Suppressor macrophage (primary cell): ENCODE data around the gene SLC2A13.
"Not testable (repeated sequence)": the region's sequence is repeated elsewhere in the genome, so short reads cannot be mapped to it uniquely, and the experiment has no call there.

ENCODE experiments used
- DNase-seq, 4 experiments: peaks; one replicate each; pipeline ENCODE4 v3.0.0-alpha.2; 2020 to 2022

Gene SLC2A13

DNA sequence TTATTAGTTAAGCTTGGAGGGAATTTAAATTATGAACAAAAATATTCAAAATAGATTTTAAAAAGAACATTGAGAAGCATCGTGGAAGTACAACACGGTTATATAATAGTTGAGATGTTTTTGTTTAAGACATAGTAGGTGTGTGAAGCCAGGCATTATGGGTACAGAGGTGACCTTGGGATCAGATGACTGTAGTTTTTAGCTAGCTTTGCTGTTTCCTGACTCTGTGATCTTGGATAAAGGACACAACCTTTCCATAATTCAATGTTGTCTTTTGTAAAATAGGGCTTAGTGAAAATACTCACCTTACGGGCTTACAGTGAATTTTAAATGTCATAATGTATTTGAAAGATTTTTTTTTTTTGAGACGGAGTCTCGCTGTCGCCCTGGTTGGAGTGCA is 239.7 kb downstream of the SLC2A13 start:
- no peak for DNase-seq

DNA sequence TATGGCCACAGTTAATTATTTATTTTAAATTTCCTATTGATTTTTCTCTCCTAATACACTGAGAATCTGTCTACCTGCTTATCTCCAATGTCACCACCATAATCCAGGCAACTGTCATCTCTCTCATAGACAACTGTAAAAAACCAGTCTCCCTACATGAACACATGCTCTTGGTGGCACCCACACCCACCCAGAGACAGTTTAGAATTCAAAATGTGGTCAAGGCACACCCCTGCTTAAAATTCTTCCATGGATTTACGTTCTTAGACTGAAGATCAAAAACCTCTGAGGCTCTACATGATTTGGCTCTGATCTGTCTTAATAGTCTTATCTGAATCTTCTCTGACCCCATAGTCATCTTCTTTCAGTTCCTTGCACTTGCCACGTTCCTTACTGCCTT is 245.2 kb downstream of the SLC2A13 start:
- DNase-seq = no peak

DNA sequence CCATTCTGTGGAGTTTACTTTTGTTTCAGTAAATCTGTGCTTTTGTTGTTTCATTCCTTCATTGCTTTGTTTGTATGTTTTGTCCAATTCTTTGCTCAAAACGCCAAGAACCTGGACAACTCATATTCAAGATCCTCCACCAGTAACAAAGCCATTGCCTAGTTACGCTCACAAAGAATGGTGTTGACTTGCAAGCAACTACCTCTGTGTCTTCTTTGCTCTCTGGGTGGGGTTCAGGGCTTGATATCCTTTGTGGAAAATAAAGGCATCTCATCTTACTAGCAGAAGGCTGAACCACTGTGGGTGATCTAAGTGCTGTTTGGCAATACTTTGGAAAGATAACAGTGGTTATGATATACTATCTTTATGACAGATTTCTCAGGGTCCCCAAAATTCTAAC is 252.9 kb downstream of the SLC2A13 start:
- no peak for DNase-seq

DNA sequence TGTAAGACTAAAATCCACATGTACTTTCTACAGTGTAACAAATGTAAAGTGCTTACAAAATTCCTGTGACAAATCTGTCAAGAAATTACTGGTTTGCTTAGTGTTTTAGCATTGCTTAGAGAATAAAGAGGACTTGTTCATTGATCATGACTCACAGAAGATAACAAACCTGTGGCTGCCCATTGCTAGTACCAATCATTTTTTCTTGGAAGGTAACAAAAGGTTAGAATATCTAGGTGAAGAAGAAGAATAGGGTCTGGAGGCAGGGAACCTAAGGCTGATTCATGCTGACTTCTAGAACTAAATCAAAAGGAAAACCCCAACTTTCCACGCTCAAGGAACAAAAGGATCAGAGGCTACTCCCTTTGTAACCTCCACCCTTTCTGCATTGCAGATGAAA is 253.5 kb downstream of the SLC2A13 start:
- DNase-seq = no peak

DNA sequence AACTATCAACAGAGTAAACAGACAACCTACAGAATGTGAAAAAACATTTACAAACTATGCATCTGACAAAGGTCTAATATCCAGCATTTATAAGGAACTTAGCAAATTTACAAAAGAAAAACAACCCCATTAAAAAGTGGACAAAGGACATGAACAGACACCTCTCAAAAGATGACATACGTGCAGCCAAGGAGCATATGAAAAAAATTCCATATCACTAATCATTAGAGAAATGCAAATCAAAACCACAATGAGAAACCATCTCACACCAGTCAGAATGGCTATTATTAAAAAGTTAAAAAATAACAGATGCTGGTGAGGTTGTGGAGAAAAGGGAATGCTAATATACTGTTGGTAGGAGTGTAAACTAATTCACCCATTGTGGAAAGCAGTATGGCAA is 257.7 kb downstream of the SLC2A13 start:
- not testable (repeated sequence) for DNase-seq

DNA sequence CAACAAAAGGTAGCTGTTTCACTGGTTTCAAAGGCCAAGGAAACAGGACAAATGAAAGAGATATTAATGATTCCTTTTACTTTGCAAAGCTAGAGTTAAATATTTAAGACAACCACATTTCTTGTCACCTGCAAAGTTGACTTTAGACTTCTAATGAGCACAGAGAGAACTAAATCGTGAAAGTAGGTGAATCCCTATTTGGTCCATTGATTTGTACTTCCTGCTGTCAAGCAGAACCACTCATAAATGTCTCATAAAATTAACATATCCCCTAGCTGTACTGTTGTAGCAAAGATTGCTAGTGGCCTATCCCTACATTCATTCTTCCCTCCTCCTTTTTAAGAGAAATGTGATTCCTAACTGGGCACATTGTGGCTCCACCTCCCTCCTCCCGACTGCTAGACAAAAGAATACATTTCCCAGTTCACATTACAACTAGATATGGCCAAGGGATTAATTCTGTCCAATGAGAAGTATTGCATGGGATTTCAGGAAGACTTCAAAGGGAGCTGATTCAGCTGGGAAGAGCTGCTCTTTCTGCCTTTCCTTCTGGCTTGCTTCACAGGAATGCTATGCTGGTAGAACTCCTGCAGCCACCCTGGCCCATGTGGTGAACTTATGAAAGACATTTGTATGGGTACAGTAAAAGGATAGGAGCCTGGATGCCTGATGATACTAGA is 258.8 kb downstream of the SLC2A13 start:
- DNase-seq = no peak

DNA sequence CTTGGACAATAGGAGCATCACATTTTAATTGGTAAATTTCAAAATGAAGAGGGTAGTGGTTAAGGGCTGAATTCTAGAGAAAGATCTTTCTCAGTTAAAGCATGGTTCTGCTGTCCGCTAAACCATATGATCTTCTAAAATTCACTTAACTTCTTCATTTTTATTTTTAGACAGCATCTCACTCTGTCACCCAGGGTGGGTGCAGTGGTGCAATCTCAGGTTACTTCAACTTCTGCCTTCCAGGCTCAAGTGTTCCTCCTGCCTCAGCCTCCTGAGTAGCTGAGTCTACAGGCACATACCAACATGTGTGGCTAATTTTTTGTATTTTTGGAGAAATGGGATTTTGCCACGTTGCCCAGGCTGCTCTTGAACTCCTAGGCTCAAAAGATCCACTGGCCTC is 259.6 kb downstream of the SLC2A13 start:
- peak; percentile 48 to 71 (median 59) for DNase-seq

DNA sequence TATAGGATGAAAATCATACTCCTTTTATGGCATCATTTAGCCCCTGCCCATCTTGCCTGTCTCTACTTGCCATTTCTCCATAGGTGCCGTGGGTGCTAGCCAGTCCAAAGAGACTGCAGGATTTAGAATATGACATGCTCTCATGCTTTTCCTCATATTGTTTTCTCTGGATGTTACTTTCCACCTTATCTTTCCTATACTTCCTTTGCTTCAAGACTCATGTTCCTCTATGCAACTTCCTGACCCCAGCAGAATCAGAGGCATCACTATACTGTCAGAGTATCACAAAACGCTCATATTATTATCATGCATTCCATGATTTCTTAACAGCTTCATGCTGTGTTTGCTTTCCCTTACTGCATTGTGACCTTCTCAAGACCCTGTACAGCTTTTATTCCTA is 265.5 kb downstream of the SLC2A13 start:
- no peak for DNase-seq

DNA sequence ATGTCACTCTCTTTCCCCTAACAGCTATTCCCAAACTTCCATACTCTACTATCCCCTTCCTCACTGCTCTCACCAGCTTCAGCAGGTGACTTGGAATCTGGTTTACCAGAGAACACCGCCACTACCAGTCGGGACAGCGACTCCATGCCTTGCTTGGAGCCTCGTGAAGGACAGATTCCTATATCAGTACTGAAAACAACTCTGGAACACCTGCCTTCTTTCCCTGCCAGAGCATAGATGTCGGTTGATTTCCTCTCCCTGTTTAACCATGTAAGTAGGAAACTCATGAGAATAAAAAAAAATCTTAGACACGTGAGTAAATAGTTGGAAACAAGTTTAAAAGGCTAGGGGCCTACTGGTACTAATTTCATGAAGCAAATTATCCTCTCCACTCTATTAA is 266.8 kb downstream of the SLC2A13 start:
- no peak for DNase-seq

DNA sequence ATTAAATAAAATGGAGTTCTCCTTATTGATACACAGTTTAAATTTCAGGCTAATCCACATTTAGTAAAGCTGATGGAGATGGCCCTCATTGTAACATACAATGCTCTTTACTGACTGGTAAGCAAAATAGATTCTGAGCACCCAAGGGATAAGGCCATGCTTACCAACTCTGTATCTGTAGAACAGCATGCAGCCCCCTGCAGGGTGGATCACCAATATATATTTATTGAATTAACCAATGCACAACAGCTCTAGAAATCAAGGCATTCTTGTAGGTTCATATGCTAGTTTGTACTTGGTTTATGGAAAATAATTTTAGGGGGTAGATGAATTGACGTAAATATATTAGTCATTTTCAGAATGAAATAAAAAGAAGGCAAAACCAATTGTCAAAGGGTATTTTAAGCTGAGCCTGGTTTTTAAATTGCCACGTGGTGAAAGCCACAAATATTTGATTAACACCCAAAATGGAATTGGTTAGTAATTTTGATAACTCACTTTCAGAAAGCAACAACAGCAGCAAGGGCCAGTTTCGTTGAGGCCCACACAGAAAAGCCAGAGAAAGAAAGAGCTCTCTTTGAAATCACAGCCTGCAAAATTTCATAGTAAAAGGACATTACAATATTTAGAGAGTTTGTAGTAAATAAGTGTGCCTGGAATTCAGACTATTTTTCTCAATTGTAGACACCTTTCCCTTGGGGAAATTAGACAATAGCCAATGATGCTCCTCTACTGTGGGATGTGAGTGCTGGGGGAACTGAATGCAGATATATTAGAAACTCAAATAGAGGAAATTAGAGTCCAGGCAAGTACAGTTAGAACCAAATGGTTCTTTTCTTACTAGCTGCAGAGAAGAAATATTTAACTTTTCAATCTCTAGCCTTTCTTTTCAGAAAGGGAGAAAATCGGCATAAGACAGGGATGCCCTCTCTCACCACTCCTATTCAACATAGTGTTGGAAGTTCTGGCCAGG is 270.1 kb downstream of the SLC2A13 start:
- DNase-seq = no peak

DNA sequence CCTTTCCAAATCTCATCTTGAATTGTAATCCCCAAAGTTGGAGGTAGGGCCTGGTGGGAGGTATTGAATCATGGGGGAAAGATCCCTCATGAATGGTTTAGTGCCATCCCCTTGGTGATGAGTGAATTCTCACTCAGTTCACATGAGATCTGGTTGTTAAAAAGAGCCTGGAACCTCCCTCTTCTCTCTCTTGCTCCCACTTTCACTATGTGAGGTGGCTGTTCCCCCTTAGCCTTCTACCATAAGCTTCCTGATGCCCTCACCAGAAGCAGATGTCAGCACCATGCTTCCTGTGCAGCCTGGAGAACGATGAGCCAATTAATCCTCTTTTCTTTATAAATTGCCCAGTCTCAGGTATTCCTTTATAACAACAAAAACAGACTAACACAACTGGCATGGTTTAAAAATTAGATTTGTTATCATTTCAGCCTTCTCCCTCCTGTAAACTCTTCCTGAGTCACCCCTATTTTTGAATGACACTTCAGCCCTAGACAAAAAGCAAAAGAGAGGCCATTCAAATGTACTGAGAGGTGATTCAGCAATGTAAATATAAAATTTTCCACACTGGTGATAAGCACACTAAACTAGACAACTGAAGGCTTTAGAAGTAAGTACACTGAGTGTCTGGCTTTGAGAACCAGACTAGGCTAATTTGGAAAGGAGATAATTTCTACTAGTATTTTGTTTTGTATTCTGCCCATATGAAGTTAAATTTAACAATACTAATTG is 274.1 kb downstream of the SLC2A13 start:
- DNase-seq = peak in 2 of 4 experiments; percentile 5 to 8

DNA sequence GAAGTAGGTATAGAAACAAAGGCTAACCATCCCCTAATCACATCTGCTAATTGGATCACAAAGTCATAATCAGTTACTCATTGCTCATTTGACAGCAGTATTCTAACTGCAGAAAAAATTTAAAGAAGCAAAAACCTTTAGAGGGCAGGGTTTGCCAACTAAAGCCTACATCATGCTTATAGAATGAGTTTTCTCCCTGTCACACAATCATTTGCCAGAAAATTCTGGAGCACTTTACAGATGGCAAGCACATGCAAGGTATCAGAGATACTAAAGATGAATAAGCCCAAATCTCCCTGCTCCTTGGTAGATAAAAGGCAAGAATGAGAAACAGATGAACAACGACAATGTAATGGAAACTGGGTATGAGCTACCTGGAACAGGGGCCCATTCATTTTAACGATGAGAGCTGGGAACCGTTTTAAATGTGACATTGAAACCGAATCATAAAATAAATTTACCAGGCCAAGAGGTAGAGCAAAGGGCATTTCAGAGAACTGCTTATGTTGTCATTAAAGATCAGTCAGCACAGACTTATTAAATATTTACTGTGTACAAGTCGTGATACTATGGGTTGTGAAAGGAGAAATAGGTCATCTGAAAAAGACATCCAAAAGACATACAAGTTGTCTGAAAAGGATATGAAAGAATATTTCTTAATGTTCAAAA is 274.9 kb downstream of the SLC2A13 start:
- no peak for DNase-seq

DNA sequence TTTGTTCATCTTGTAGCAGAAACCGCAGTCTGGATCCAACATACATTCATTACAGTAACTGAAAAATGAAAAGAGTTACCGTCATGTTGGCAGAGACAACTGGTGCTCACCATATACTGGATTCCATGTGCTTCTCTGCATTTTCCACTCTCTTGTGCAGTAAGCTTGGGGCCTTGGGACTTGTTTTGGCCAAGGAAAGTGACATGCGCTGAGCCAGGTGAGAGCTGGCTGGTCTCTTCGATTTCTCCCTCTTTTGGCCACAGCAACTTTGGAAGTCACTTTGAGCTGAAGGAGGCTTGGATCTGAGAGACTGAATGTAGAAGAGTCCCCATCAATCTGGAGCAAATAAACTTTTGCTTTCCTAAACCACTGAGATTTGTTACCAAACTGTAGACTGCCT is 275.7 kb downstream of the SLC2A13 start:
- DNase-seq = no peak

DNA sequence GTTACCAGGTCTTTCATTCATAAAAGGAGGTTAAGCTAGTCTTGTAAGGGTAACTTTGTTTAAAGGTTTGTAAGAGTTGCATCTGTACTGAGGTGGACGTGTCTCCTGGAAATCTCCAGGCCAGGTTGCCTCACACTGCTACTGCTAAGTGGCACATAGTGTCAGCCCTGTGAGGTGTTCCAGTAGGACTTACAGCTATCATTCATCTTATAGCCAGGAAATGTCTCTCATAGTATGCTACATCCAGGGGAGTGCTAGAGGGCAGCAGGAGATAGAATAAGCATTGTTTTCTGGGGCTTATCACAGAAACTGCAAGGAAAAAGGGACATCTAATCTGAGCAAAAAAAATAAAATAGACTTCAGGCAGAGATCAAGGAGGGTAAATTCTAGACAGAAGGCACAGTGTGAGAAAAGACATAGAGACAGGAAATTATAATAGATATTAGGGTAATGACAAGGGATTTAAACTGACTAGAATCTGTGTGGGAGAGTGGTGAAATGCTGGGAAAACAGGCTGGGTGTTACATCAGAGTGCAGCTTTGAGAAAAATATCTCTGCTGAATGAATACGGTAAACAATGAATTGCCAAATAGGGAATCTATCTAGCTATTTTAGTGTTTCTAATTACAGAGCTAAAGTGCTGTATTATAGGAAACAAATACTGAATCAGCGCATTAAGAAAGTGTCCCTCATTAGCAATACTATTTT is 281.2 kb downstream of the SLC2A13 start:
- no peak for DNase-seq

DNA sequence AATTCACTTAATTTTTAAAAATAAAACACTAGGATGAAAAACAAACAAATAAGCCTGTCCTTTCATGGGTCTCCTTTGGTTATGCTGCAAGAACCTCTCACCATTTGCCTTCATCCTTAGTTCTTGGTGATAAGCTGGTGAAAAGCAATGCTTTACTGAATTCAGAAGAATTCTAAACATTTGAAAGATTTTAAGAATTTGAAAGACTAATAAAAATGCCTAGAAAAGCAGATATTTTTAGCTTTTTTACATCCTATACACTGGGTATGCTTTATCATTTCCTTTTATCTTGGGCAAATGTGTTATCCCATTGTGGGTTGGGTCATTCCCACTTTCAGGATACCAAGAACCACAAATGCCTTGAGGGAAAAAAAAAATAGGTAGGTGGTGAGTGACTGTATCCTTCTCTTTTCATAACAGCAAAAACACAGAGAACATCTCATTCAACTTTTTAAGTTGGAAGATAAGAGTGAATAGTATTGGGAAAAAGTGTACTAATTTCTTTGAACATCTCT is 289.2 kb downstream of the SLC2A13 start:
- DNase-seq = no peak

DNA sequence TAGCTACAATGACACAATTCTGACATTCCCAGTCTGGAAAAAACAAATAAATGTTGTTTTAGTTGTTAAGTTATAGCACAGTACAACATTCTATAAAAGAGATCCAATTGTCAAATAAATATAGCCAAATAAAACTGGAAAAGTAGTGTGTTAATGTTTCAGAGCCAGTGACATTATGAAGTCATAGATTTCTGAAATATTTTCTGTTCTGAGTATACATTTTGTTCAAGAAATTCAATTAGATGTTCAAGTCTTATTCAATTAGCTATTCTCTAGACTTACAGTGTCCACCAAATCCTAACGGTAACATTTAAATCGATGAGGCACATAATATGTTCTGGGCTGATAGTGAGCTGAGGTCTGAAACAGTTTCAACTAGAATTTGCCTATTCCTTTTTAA is 290.1 kb downstream of the SLC2A13 start:
- no peak for DNase-seq

DNA sequence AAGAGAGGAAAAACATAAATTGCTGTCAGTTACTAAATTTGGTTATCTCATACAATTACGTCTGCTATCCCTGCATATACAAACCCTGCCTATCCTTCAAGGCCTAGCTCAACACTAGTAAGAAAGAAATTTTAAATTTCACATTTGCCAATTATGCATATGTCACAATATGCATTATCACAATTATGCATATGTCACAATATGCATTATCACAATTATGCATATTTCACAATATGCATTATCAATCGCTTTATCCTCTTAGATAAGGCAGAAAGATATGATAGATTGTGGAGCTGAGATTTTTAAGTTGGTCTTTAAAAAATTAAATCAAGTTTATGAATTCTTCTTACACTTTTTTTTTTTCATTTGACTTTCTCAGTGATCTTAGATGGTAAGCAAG is 291.3 kb downstream of the SLC2A13 start:
- DNase-seq = no peak

DNA sequence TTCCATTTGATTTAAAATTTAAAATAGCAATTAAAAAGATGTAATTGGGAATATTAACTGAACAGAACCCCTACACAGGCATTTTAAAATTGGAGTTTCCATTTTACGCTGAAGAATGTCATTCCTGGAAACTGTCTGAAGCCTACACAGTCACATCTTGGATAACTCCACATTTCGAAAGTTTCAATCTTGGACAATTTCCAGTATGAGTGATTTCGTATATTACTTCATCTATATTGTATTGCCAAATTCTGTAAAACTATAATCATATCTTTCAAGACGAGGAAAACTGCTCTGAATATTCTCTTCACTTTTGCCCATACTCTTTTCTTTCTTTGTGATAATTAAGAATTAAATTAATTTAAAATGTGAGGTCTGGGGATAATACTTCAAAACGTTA is 292.1 kb downstream of the SLC2A13 start:
- no peak for DNase-seq

DNA sequence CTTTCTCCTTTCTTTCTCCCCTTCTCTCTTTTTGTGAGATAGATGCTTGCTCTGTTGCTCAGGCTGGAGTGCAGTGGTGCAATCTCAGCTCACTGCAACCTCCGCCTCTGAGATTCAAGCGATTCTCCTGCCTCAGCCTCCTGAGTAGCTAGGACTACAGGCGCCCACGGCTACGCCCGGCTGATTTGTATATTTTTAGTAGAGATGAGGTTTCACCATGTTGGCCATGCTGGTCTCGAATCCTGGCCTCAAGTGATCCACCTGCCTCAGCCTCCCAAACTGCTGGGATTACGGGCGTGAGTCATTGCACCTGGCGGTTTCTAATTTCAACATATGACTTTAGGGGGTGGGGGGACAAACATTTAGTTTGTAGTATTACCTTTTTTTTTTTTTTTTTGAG is 293.4 kb downstream of the SLC2A13 start:
- not testable (repeated sequence) for DNase-seq

DNA sequence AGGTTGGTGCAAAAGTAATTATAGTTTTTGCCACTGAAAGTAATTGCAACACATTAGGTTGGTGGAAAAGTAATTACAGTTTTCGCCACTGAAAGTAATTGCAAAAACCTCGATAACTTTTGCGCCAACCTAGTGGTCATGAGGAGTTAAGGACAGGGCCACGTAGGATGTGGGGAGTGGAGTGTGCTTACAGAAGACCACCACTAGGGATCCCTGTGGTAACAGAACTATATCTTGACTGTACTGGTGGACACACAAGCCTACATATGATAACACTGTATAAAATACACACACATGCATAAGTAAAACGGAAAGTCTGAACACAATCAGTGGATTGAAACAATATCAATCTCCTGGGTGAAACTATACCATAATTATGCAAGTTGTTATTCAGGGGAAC is 298.8 kb downstream of the SLC2A13 start:
- peak in 2 of 4 experiments; percentile 3 for DNase-seq

DNA sequence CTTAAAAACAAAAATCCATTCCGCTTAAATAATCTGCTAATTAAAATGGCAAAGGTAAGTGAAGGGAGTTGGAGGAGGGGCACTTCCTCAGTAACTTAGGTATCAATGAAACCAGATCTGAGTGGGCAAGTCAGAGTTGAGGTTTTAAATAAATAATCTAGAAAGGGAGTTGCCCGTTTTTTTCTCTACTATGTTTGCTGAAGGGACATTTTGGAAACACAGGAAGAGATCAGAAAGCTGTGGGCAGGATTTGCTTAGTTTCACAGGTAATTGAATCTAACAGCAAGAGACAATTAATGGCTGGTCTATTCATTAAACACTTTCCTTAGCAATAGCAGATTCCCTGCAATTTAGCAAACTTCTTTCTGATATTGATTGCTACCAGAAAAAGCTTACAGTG is 300.2 kb downstream of the SLC2A13 start:
- DNase-seq = no peak

DNA sequence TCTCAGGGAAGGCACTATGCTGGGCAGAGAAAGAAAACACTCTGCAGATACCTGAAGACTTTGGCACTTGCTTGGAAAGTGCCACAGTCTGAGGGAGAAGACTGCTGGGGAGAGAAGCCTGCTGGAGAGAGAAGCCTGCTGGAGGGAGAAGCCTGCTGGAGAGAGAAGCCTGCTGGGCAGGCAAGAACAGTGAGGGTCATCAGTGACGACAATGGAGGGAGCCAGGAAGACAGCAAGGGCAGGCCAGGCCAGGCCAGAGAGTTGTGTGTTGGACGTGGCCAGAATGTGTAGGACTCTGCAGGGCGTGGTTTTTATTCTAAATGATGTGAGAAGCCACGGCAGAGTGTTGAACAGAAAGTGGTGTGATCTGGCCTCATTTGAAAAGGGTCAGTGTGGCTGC is 301.0 kb downstream of the SLC2A13 start:
- DNase-seq = no peak
